ENCODE data around the gene RYR2. TPM values are rescaled to one million over a fixed set of nuclear protein-coding genes. Genes with fewer than 3 reads are reported as not detected.
A peak's percentile ranks its signal among the peaks of the same experiment; 100 is the strongest.

The RYR2 gene
- total and polyA plus RNA-seq, 2 of the 8 experiments (the other 6 are each of a cell fraction or from before 2014, with no cell fraction given), result 1.3 to 4.4 TPM

- peak overlapping the region in 1 of 4 experiments; percentile 74; a peak in 3 of 8 replicates for H3K4me3 ChIP-seq (ENCODE audit: extremely low read depth in 1 of 4, insufficient read depth in 2 of 4, low read depth in 3 of 4, low read length in 4 of 4)
- H3K36me3 ChIP-seq (ENCODE audit: control insufficient read depth in 2 of 4, insufficient read depth in 4 of 4, low read length in 3 of 4), result no peaks in the 10 kb centered on the region
- no peak overlapping the region for H2AK5ac ChIP-seq (ENCODE audit: low read depth, low read length)
- H3K27me3 ChIP-seq (replicated peaks in 1 of 4; ENCODE audit: control insufficient read depth in 3 of 4, extremely low read depth in 1 of 4, insufficient read depth in 3 of 4, low read length in 3 of 4), result peaks cover 1 to 34% (median 24%) of the 10 kb centered on the region in 4 experiments
- H4K5ac ChIP-seq (ENCODE audit: insufficient read length, low read depth, low read length), result peak overlapping the region; percentile 10
- DNase-seq (ENCODE audit: low read depth in 1 of 2, low spot score in 2 of 2) (no peak), FAIRE-seq (peak; percentile 85)
- H3K4me1 ChIP-seq (replicated peaks in 1 of 4; ENCODE audit: control insufficient read depth in 3 of 4, insufficient read depth in 4 of 4, low read length in 3 of 4), result peaks cover 15 to 34% (median 16%) of the 10 kb centered on the region in 4 experiments
- H3K9ac ChIP-seq (replicated peaks in 1 of 4; ENCODE audit: extremely low read depth in 1 of 4, low read depth in 3 of 4, low read length in 3 of 4), result no peak overlapping the region
- peak overlapping the region; percentile 75 to 100; a peak in 3 of 4 replicates for H3K4me2 ChIP-seq (ENCODE audit: insufficient read depth in 1 of 2, low read depth in 2 of 2, low read length in 2 of 2)
- H3K79me2 ChIP-seq (ENCODE audit: control insufficient read depth in 1 of 2, insufficient read depth in 2 of 2, low read length in 2 of 2), result peaks cover 3 to 45% of the 10 kb centered on the region in 2 experiments; a peak in 3 of 4 replicates
- no peak overlapping the region for H2AFZ ChIP-seq (ENCODE audit: low read length)
- H4K8ac ChIP-seq (ENCODE audit: extremely low read depth, insufficient read depth, low read length), result no peak overlapping the region
- H2BK12ac ChIP-seq (ENCODE audit: low read depth, low read length), result no peak overlapping the region
- H3K27ac ChIP-seq (ENCODE audit: low read depth, low read length), result no peak overlapping the region
- H3K4ac ChIP-seq (replicated peaks; ENCODE audit: insufficient read length, low read depth, low read length), result no peak overlapping the region
- H4K91ac ChIP-seq (replicated peaks; ENCODE audit: insufficient read length, low read length), result no peak overlapping the region
- no peak overlapping the region for H2BK15ac ChIP-seq (ENCODE audit: low read length)
- ChIA-PET CTCF (ENCODE audit: partially characterized antibody) (interaction anchor here (0.7 to 1.9 kb wide), 13 partner anchors 10 to 323 kb away, joined by 3 to 6 read pairs (median 3); no protein-coding TSS in a partner anchor), POLR2A (ENCODE audit: partially characterized antibody) (interaction anchor here (0.6 kb wide), 1 partner anchor 404 kb away, joined by 3 read pairs; no protein-coding TSS in a partner anchor)
- H3K18ac ChIP-seq (ENCODE audit: extremely low read depth, low read length), result no peak overlapping the region
- no peak overlapping the region for H3K14ac ChIP-seq (ENCODE audit: insufficient read length)
- no peak overlapping the region for H2BK5ac ChIP-seq (ENCODE audit: low read depth, low read length)
- H4K20me1 ChIP-seq (replicated peaks in 1 of 2; ENCODE audit: control insufficient read depth in 1 of 2, insufficient read depth in 2 of 2, low read length in 2 of 2), result peaks cover 0 to 7% of the 10 kb centered on the region in 2 experiments
- no peak overlapping the region for H3K23ac ChIP-seq (ENCODE audit: insufficient read length)
- no peak overlapping the region for H2BK20ac ChIP-seq (ENCODE audit: low read length)
- H3K23me2 ChIP-seq (ENCODE audit: low read depth, low read length), result peaks cover 18% of the 10 kb centered on the region
- H2BK120ac ChIP-seq (replicated peaks; ENCODE audit: low read depth, low read length), result no peak overlapping the region
- H3K79me1 ChIP-seq (ENCODE audit: low read depth, low read length), result peaks cover 7% of the 10 kb centered on the region
- H3K9me3 ChIP-seq (ENCODE audit: insufficient read depth in 2 of 2, low read depth in 1 of 2, low read length in 1 of 2), result no peaks in the 10 kb centered on the region
- H3K56ac ChIP-seq (replicated peaks; ENCODE audit: insufficient read length, low read depth, low read length), result no peak overlapping the region
- WGBS, 2 experiments (ENCODE audit: extremely low coverage in 1 of 2, insufficient coverage in 1 of 2, insufficient read length in 1 of 2, insufficient replicate concordance in 2 of 2, low coverage in 1 of 2, low lambda C conversion rate in 2 of 2, missing lambda C conversion rate in 1 of 2), result 29% methylated on average over 3 of the region's 3 CpGs; no CpG with 5 or more reads in 1 of the 2 experiments
- TF ChIP-seq BACH1 (IDR thresholded peaks at IDR 0.05; ENCODE audit: low read length), result no peak
- peak; percentile 93 for TF ChIP-seq TEAD4 (IDR thresholded peaks at IDR 0.05; ENCODE audit: low read depth, low read length)
Measured at GRCh38 chr1:237045278-237046016, 3.5 kb downstream of the RYR2 start.
